ENCODE results near the gene OR5V1. TPM values are rescaled to one million over a fixed set of nuclear protein-coding genes. Genes with fewer than 3 reads are reported as not detected.
"Not testable (repeated sequence)": the region's sequence is repeated elsewhere in the genome, so short reads cannot be mapped to it uniquely, and the experiment has no call there.

The OR5V1 gene
- not detected for polyA plus RNA-seq (ENCODE audit: insufficient read length in 3 of 3)

DNA sequence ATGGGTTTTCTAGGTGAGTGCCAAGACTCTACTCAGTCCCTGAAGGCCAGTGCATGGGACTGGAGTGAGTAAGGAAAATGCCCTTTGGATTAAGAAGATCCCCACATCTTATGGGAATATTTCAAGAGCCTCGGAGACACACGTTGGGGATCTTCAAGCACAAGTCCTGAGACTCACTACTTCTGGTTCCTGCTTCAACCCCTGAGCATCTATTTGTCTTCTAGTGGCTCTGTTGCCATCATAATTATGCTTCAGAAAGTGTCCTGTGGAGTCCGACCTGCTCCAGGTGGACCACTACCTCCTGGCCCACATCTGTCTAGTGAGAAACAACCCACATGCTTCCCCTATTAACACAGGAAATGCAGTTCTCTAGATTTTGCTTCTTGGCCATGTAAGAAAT is at the start of gene OR5V1:
TSS of gene OR5V1 (minus strand) at position 101 of the 400 bp plus-strand sequence. CDS start 12,670 bp downstream, outside the sequence.
- DNase-seq (ENCODE audit: low read depth in 3 of 3, low spot score in 2 of 3) = no peak

DNA sequence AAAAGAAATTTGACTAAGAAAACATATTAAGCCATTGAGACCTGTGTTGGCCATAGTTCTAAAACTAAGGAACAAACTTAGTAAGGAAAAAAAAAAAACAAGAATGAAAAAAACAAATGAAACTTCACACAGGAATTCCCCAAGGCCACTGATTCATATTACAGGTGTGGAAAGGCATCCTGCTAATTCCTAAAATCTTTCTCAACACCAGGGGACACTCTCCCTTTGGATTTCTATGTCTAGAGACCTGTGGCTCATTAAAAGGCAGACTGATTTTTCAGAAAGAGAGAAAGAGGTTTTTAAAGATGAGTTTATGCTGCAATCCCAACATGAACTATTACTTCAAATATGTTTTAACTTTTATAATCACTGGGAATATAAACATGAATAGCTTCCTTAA is 45.9 kb upstream of the OR5V1 start, which contains the start of gene OR12D1:
TSS of gene OR12D1 (plus strand) at position 341 of the 400 bp plus-strand sequence.
- DNase-seq (ENCODE audit: low read depth in 3 of 3, low spot score in 2 of 3) = no peak

DNA sequence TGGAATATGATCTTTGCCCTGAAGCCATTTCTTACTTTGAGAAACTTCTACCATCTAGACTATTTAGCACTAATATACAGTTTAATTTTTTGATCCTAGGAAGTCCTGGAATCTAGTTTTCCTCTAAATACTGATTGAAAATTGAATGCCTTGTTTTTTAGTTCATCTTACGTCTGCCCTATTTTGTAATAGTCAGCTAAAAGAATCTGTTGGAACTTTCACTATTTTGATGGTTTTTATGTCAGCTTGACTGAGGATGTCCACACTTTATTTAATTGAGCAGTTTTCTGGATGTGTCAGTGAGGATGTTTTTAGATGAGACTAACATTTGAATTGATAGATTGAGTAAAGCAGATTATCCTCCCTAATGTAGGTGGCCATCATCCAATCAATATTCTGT is 35.1 kb upstream of the OR5V1 start:
- no peak for DNase-seq (ENCODE audit: low read depth in 3 of 3, low spot score in 2 of 3)

DNA sequence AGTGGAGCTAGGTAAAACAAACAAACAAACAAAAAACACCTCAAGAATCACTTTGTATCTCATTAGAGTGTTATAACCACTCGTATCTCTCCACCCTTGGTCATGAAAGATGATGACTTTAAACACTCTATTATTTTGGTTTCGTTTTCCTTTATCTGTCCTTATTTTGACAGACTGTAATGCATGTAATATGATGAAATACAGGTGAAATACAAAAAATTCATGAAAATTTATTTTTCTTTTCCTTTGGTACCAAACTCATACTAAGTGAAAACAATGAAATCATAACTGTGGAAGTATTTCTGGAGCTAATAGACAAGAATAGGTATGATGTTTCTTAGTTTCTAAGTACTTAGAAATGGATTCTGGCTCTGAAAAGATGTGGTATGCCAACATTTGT is 30.9 kb upstream of the OR5V1 start:
- no peak for DNase-seq (ENCODE audit: low read depth in 3 of 3, low spot score in 2 of 3)

DNA sequence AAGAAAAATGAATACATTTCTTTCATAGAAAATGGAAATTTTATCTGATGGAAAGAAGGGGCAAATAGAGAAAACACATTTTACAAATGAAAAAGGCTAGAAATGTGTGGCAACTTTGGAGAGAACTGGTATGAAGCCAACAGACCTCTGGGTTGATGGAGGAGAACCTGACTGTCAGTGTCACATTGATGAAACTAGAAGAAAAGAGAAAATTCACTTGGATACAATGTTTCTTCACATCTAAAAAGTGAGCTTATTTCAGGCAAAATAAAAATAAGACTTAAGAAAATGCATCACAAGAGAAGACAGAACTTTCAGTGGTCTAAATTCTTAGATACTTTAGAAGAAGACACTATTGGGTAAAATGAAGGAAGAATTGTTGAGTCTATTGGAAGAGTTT is 26.7 kb upstream of the OR5V1 start, which contains the start of gene OR12D2:
TSS of gene OR12D2 (plus strand) at position 301 of the 400 bp plus-strand sequence. CDS start 1,069 bp downstream, outside the sequence.
- no peak for DNase-seq (ENCODE audit: low read depth in 3 of 3, low spot score in 2 of 3)

DNA sequence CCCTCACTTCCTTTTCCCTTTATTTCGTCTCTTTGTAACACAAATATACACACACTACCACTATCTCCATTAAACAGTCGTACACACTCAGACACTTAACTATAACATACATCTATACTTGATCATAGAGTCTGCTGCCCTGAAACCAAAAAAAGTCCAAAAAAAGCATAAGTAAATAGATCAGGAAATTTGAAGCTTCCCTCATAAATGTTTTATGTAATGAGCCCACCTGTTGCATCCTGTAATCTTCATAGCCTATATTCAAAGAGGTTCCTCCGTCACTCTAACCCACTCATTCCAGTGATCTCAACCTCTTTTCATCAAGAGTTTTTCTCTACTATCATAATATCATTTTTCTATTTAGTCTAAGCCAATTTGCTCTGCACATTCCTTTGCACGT is 19.9 kb upstream of the OR5V1 start:
- no peak for DNase-seq (ENCODE audit: low read depth in 3 of 3, low spot score in 2 of 3)

DNA sequence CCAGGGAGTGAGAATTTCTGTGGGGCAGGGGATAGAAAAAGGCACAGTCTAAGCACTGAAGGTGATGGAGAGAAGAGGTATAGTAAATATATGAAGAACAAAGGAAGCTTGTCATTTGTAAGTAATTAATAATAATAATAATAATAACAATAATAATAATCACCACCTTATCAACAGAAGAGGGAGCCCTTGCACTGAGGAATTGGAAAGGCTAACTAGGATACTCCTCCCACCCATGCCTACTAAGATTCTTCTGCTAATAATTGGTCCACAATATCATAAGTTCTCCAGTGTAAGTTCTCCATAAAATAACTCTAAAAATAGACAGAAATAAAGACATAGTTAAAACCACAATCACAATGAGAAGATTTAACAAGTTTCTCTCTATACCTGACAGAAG is 7.3 kb upstream of the OR5V1 start:
- no peak for DNase-seq (ENCODE audit: low read depth in 3 of 3, low spot score in 2 of 3)

DNA sequence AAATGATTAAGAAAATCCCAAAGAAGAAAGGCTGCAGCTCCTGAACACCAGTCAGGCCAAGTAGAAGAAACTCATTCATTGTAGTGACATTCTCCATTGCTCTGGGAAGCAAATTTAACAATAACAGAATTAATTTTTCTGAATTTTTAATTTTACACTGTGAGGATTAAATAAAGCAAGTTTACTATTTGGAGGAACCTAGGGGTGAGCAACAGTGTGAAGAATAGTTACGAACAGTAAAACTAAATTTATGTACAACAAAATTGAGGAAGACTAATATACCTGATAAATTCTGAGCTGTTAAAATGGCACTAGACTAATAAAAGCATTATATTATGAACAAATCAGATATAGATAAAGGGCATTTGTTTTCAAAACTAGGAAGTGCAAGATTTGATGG is 6.5 kb upstream of the OR5V1 start, which contains the start of gene OR12D3:
TSS of gene OR12D3 (minus strand) at position 101 of the 400 bp plus-strand sequence. CDS start at position 97, 4 bp downstream.
- no peak for DNase-seq (ENCODE audit: low read depth in 3 of 3, low spot score in 2 of 3)

DNA sequence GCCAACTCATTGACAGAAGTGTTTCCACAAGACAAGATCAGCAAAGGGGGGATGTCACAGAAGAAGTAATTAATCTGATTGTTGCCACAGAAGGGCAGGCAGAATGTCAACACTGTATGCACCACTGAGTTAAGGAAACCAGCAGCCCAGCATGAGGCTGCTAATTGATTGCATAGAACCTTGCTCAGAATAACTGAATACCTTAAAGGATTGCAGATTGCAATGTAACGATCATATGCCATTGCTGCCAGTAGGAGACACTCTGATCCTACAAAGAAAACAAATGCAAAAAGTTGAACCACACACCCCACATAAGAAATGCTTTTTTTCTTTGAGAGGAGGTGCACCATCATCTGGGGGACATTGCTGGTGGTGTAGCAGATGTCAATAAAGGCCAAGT is 13.1 kb downstream of the OR5V1 start:
- DNase-seq (ENCODE audit: low read depth in 3 of 3, low spot score in 2 of 3) = no peak

DNA sequence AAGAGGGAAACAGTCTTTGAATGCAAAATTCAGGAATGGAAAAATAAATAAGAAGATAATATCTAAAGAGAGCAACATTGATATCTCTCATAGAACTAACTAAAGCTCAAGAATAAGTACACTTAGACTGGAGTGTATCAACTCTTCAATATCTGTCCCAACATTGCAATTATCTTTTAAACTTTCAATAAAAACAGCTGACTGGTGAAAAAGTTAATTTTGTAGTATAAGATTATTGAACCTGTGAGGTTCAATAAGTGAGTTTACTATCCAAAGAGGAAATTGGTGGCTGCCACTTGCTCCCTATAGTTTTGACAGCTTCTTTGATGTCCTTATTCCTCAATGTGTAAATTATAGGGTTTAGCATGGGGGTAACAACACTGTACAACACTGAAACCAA is 13.7 kb downstream of the OR5V1 start:
- no peak for DNase-seq (ENCODE audit: low read depth in 3 of 3, low spot score in 2 of 3)

DNA sequence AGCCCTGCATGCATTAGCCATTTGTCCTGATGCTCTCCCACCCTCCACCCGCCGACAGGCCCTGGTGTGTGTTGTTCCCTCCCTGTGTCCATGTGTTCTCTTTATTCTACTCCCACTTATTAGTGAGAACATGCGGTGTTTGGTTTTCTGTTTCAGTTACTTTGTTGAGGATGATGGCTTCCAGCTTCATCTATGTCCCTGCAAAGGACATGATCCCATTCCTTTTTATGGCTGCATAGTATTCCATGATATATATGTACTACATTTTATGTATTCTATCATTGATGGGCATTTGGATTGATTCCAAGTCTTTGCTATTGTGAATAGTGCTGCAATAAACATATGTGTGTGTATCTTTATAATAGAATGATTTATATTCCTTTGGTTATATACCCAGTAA is 19.3 kb downstream of the OR5V1 start:
- not testable (repeated sequence) for DNase-seq (ENCODE audit: low read depth in 3 of 3, low spot score in 2 of 3)

DNA sequence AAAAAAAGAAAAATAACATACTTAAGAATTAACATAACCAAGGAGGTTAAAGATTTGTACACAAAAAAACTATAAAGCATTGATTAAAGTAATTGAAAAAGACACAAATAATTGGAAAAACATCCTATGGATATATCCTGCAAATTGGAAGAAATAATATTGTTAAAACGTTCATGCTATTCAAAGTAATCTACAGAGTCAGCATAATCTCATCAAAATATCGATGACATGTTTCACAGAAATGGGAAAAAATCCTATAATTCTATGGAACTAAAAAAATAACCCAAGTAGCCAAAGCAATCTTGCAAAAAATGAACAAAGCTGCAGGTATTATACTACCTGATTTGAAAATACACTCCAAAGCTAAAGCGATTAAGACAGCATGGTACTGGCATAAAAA is 23.3 kb downstream of the OR5V1 start:
- DNase-seq (ENCODE audit: low read depth in 3 of 3, low spot score in 2 of 3) = no peak

DNA sequence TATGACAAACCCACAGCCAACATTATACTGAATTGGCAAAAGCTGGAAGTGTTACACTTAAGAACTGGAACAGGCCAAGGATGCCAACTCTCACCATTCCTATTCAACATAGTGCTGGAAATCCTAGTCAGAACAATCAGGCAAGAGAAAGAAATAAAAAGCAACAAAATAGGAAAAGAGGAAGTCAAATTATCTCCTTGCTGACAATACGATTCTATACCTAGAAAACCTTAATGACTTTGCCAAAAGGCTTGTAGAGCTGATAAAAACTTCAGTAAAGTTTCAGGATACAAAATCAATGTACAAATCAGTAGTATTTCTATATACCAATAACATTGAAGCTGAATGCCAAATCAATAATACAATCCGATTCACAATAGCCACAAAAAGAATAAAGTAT is 32.4 kb downstream of the OR5V1 start:
- DNase-seq (ENCODE audit: low read depth in 3 of 3, low spot score in 2 of 3) = no peak

DNA sequence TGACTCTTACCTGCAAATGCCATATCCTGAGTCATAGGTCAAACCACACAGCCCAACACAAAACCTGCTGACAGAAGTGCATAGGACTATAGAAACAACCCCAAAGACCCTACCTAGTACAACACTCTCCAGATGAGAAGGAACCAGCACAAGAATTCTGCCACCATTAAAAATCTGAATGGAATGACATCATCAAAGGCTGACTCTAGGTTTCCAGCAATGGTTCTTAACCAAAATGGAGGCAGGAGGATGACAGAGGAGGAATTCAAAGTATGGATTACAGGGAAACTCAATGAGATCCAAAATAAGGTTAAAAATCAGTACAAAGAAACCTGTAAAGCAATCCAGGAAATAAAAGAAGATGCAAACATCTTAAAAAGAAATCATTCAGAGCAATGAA is 36.0 kb downstream of the OR5V1 start:
- no peak for DNase-seq (ENCODE audit: low read depth in 3 of 3, low spot score in 2 of 3)

DNA sequence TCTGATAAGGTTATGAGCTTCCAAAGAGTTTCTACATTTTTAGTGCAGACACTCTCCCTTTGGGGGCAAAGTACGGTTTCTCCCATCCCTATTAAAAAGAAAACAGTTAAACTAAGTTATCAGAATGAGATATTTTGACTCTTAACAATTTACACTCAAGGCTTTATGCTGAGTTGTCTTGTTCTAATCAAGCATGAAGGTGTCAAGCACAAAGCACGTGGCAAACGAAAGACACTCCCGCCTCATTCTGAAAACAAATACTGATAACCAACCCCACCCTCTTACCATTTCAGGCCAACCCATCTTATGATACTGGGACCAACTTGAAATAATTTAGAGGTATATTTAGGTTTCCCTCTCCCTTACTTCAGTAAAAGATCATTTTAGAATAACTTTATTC is 42.9 kb downstream of the OR5V1 start:
- DNase-seq (ENCODE audit: low read depth in 3 of 3, low spot score in 2 of 3) = no peak

DNA sequence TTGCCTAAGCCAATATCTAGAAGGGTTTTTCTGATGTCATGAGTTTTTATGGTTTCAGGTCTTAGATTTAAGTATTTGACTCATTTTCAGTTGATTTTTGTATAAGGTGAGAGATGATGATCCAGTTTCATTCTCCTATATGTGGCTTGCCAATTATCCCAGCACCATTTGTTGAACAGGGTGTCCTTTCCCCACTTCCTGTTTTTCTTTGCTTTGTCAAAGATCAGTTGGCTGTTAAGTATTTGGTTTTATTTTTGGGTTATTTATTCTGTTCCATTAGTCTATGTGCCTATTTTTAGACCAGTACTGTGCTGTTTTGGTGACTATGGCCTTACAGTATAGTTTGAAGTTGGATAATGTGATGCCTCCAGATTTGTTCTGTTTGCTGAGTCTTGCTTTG is 45.3 kb downstream of the OR5V1 start:
- DNase-seq (ENCODE audit: low read depth in 3 of 3, low spot score in 2 of 3) = not testable (repeated sequence)

DNA sequence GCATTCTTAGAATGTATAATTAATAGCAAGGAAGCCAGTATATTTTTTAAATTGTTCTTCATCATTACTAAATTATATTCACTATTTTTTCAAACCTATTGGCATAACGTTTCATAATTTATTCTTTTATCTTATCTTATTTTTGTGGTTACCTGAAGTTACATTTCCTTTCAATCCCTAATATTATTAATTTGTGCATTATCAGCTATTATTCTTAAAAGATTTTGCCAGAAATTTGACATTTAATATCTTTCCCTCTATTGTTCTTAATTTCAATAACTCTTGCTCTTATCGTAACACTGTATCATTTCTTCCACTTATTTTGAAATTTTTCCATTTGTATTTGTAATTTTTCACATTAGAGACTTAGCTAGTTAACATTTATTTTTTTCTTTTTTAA is 48.7 kb downstream of the OR5V1 start:
- no peak for DNase-seq (ENCODE audit: low read depth in 3 of 3, low spot score in 2 of 3)

Other genes with a start within 250 kb of the OR5V1 start
- not detected for gene OR2J2, start 198.0 kb downstream of the OR5V1 start, polyA plus RNA-seq (ENCODE audit: insufficient read length in 3 of 3)
- gene OR14J1, start 67.2 kb downstream of the OR5V1 start, polyA plus RNA-seq (ENCODE audit: insufficient read length in 3 of 3) = under 1 TPM; 0.04 to 0.08 (median 0.06) TPM
- not detected for gene OR12D3, start 6.4 kb upstream of the OR5V1 start, polyA plus RNA-seq (ENCODE audit: insufficient read length in 3 of 3)
- gene OR12D2, start 26.8 kb upstream of the OR5V1 start, polyA plus RNA-seq (ENCODE audit: insufficient read length in 3 of 3) = not detected
- not detected for gene OR12D1, start 46.1 kb upstream of the OR5V1 start, polyA plus RNA-seq (ENCODE audit: insufficient read length in 3 of 3)
- not detected for gene OR10C1, start 70.4 kb upstream of the OR5V1 start, polyA plus RNA-seq (ENCODE audit: insufficient read length in 3 of 3)
- not detected for gene OR11A1, start 88.2 kb upstream of the OR5V1 start, polyA plus RNA-seq (ENCODE audit: insufficient read length in 3 of 3)
- gene OR2H1, start 88.3 kb upstream of the OR5V1 start, polyA plus RNA-seq (ENCODE audit: insufficient read length in 3 of 3) = not detected
- gene MAS1L, start 119.1 kb upstream of the OR5V1 start, polyA plus RNA-seq (ENCODE audit: insufficient read length in 3 of 3) = not detected
- 1 to 10 TPM in 2 of 3 donors, under 1 TPM in 1; 0.75 to 2.3 (median 1.2) TPM for gene UBD, start 190.9 kb upstream of the OR5V1 start, polyA plus RNA-seq (ENCODE audit: insufficient read length in 3 of 3)
- gene OR2H2, start 216.3 kb upstream of the OR5V1 start, polyA plus RNA-seq (ENCODE audit: insufficient read length in 3 of 3) = under 1 TPM in 2 of 3 donors, not detected in 1; 0.07 to 0.18 TPM

Data from right renal cortex interstitium (tissue), 3 donors.